C4-2B (cell line): ENCODE data around the gene ZMYND11.
"Not testable (repeated sequence)": the region's sequence is repeated elsewhere in the genome, so short reads cannot be mapped to it uniquely, and the experiment has no call there.

Experiments used
- H3K27ac ChIP-seq: fragments of 450-650 bp; 2 replicates; pipeline ENCODE4 v1.5.1; 2017
- CTCF ChIP-seq: fragments of 450-650 bp; conservative IDR thresholded peaks from 2 replicates; pipeline ENCODE4 v1.5.1; 2017; ENCODE audit warnings: mild to moderate bottlenecking
- ZFX ChIP-seq: fragments of 450-650 bp; IDR thresholded peaks from 2 replicates; pipeline ENCODE4 v1.6.1; 2017

ZMYND11 gene

GRCh38 chr10:293636-294035, 158.4 kb downstream of the ZMYND11 start:
- no peak for TF ChIP-seq ZFX
- no peak for TF ChIP-seq CTCF
- no peak overlapping the region for H3K27ac ChIP-seq

- no peak overlapping the region for H3K27ac ChIP-seq
- no peak for TF ChIP-seq ZFX
- TF ChIP-seq CTCF = no peak
Observed at GRCh38 chr10:297567-297966, 162.3 kb downstream of the ZMYND11 start.

- no peak overlapping the region for H3K27ac ChIP-seq
- TF ChIP-seq CTCF = no peak
Observed at GRCh38 chr10:298033-298432, 162.8 kb downstream of the ZMYND11 start.

GRCh38 chr10:299512-299911, 164.3 kb downstream of the ZMYND11 start:
- H3K27ac ChIP-seq = no peak overlapping the region
- TF ChIP-seq CTCF = no peak
- TF ChIP-seq ZFX = no peak

GRCh38 chr10:299969-300368, 164.7 kb downstream of the ZMYND11 start:
- TF ChIP-seq CTCF (no peak), ZFX (no peak)
- H3K27ac ChIP-seq = no peak overlapping the region

- H3K27ac ChIP-seq = not testable (repeated sequence)
Observed at GRCh38 chr10:300580-300979, 165.3 kb downstream of the ZMYND11 start.

GRCh38 chr10:301536-301935, 166.3 kb downstream of the ZMYND11 start:
- no peak overlapping the region for H3K27ac ChIP-seq
- TF ChIP-seq ZFX = no peak
- TF ChIP-seq CTCF = no peak
